ENCODE results near the gene PLEKHA6.

The PLEKHA6 gene

DNA sequence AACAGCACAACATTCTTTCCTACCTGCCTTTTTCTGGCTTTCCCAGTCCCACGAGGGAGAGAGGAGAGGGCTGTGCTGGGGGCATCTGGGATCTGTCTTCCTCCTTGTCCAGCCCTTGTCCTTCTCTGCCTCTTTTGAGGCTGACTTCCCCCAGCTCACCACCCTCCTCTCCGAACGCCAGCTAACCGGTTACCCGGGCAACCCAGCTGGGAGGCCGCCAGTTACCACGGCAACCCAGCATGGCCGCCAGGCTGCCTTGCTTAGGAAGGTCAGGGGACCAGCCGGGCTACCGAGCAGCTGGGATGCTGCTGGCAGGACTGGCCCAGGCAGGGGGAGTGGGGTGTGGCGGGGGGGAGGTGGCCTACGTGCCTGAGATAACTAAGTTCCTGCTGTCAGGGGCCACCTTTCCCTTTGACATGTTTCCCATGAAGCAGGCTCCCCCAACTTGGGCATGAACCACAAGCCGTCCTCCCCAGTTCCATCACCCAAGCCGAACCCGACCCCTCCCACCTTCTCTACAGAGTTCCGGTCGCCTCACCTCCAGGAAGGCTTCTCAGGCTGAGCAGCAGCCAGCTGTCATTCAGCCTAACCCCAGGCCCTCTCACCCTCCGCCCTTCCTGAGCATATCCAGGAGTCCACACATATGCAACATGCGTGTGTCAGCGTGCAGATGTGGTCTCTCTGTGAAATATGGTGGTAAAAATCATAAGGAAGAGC, 8.7 kb downstream of the PLEKHA6 start:
- TF ChIP-seq, protein P1, sequence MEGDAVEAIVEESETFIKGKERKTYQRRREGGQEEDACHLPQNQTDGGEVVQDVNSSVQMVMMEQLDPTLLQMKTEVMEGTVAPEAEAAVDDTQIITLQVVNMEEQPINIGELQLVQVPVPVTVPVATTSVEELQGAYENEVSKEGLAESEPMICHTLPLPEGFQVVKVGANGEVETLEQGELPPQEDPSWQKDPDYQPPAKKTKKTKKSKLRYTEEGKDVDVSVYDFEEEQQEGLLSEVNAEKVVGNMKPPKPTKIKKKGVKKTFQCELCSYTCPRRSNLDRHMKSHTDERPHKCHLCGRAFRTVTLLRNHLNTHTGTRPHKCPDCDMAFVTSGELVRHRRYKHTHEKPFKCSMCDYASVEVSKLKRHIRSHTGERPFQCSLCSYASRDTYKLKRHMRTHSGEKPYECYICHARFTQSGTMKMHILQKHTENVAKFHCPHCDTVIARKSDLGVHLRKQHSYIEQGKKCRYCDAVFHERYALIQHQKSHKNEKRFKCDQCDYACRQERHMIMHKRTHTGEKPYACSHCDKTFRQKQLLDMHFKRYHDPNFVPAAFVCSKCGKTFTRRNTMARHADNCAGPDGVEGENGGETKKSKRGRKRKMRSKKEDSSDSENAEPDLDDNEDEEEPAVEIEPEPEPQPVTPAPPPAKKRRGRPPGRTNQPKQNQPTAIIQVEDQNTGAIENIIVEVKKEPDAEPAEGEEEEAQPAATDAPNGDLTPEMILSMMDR (IDR thresholded peaks at IDR 0.05; ENCODE audit: borderline replicate concordance, control extremely low read depth, extremely low read depth, insufficient read depth, missing control alignments) = no peak
- in situ Hi-C loops (cut with MboI; ENCODE audit: low sequenced_read_pairs, unreplicated experiment) = no loop called here
- no peak for DNase-seq (ENCODE audit: low spot score)

DNA sequence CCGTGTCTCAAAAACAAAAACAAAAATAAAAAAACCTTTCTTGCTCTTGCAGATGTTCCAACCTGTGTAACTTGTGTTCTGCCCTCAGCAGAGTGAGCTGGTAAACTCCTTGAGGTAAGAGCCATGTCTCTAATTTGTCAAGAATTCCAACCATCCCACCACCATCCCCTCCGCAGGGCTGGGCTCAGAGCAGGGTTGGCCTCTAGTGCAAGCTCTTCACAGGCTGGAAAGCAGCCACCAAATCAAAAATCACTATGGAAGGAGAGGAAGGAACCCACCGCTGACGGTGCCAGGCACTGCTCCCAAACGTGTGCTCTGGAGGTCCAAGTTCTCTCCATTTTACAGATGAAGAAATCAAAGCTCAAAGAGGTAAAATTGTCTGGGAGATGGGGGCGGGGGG, 9.4 kb downstream of the PLEKHA6 start:
- TF ChIP-seq, protein P1 (IDR thresholded peaks at IDR 0.05; ENCODE audit: borderline replicate concordance, control extremely low read depth, extremely low read depth, insufficient read depth, missing control alignments) = no peak
- no peak for DNase-seq (ENCODE audit: low spot score)
- in situ Hi-C loops (cut with MboI; ENCODE audit: low sequenced_read_pairs, unreplicated experiment) = no loop called here

DNA sequence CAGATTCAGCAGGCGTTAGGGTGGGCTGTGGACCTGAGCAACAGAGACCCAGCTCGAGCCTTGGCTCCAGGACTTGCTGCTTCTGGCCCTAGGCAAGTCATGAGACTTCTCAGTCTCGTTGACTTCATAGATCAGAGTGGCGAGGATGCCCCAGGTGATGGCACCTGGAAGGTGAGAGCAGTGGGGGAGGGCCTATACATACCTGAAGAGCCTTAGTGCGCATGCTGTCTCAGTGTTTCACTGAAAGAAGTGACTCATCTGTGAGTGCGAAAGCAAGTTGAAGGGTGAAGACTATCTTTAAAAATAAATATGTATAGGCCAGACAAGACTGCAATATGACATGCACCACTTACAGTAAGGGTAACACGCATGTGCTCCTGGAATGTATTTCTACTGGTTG, 10.1 kb downstream of the PLEKHA6 start:
- no peak for DNase-seq (ENCODE audit: low spot score)
- in situ Hi-C loops (cut with MboI; ENCODE audit: low sequenced_read_pairs, unreplicated experiment) = no loop called here
- TF ChIP-seq, protein P1 (IDR thresholded peaks at IDR 0.05; ENCODE audit: borderline replicate concordance, control extremely low read depth, extremely low read depth, insufficient read depth, missing control alignments) = no peak

DNA sequence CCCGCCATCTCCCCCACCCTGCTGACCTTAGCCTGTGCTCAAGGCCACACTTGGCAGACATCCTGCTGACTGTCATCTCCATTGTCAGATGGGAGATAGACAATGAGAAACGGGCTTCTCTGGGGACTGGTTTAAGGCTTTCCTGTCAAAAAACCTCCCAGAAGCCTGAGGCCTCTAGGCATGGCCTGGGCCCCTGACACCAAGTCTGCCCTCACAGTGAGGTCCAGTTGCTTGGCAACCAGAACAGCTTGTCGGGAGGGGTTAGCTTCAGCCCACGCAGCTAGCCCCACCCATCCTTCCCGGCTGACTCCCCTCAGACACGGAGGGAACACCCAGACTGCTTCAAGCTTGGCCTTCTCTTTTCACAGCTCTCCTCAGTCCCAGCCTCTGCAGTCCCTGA, 11.0 kb downstream of the PLEKHA6 start:
- DNase-seq (ENCODE audit: low spot score) = peak; percentile 36
- in situ Hi-C loops (cut with MboI; ENCODE audit: low sequenced_read_pairs, unreplicated experiment) = no loop called here
- TF ChIP-seq, protein P1 (IDR thresholded peaks at IDR 0.05; ENCODE audit: borderline replicate concordance, control extremely low read depth, extremely low read depth, insufficient read depth, missing control alignments) = no peak

DNA sequence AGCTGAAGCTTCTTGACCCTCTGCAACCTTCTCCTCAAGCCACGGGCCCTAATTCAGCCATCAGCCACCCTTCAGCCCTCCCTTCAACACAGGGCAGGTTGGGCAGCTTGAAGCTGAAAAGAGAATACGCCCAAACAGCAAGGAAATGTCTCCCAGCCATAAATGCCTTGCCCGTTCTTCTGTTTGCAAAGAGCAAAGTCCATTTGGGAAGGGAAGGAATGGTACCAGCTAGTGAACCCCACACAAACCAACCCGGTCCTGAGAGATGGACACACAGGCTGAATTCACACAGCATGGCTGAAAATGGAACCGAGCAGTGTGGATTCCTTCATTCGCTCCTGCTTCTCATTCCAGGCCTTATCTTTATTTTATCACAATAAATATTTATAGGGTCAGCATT, 11.5 kb downstream of the PLEKHA6 start:
- no peak for DNase-seq (ENCODE audit: low spot score)
- in situ Hi-C loops (cut with MboI; ENCODE audit: low sequenced_read_pairs, unreplicated experiment) = no loop called here
- TF ChIP-seq, protein P1 (IDR thresholded peaks at IDR 0.05; ENCODE audit: borderline replicate concordance, control extremely low read depth, extremely low read depth, insufficient read depth, missing control alignments) = no peak

DNA sequence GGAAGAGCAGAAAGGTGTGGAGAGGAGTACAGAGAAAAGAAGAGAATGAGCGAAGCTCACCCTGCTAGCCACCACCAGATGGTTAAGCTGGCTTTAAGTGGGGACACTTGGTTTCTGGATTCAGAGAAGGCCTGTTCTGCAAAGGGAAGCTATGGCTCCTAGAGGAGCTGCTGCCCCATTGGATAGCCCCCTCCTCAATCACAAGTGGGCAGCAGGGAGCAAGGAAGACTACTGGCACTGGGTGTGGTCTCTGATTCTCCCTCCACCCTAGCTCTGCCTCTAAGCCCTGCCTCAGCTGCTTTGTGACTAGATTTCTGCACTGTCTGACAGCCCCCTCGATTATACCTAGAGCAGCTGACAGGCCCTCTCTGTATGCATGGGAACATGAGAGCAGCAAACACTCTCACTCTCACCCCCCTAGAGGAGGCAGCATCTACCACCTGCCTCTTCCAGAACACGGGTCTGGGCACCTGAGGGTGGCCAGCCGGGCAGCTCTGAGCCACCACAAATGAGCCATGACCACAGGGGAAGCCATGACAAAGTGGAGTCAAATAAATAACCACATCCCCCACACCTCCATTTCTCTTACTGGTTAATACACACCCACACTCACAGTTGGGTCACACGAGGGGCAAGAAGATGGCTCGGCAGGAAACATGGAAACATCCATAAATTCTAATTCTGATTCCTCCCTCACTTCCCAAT, 13.6 kb downstream of the PLEKHA6 start:
- DNase-seq (ENCODE audit: low spot score) = no peak
- in situ Hi-C loops (cut with MboI; ENCODE audit: low sequenced_read_pairs, unreplicated experiment) = no loop called here
- TF ChIP-seq, protein P1 (IDR thresholded peaks at IDR 0.05; ENCODE audit: borderline replicate concordance, control extremely low read depth, extremely low read depth, insufficient read depth, missing control alignments) = no peak
